HG03354 (cell line): ENCODE results near the gene F2RL2.
"Not testable (repeated sequence)": the region's sequence is repeated elsewhere in the genome, so short reads cannot be mapped to it uniquely, and the experiment has no call there.

Experiments used
- ATAC-seq: cut with Tn5 transposase; IDR thresholded peaks from one replicate; pipeline ENCODE4 v1.9.1; 2021; ENCODE audit warnings: mild to moderate bottlenecking; ENCODE audit not compliant: unreplicated experiment, poor library complexity, severe bottlenecking

The F2RL2 gene

DNA sequence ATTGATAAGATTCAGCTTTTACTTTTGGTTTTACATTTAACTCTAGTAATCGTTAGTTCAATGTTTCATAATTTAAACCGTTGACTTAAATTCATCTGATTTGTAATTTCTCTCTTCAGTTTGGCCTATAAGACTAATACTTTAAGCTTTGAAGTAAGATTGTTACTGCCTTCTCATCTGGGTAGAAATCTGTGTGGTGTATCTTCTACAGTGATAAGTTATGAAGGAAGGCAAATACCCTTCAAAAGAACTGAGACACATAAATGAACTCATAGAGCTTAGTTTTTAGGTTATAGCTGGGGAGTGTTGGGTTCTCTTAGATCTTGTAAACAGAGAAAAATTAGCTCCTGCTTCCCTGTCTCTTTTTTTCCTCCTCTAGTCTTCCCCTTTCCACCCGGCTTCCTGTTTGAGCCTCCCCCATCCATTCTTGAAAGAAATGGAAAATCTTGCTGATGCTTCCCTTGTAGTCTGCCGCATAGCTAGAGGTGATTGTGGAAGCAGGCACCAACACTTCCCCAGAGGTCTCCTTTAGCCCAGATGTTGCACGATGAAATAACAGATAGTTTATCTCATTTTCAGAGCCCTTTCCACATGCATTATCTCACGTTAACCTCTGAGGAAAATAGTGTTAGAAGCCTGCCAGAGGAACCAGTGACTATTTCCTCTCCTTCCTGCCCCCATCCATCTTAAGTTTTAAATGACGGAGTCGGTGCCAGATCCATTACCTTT lies 2.0 kb upstream of the F2RL2 start:
- no peak for ATAC-seq

DNA sequence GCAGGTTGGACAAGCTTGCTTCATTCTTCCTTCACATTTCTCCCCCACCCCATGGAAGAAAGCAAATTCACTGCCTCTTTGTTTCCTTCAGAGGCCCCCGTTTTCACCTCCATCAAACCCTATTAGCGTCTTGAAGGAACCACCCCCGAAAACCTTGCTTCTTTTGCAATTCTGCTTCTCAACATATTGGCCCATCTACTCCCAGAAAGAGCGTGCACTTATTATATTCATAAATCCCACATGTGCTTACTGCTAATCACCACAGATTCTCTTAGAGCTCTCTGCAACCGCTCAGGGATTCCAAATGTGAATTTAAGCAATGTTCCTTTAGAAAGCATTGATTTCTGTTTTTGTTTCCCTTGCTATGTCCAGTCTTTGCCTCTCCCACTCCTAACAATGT lies 1.1 kb downstream of the F2RL2 start:
- no peak for ATAC-seq

DNA sequence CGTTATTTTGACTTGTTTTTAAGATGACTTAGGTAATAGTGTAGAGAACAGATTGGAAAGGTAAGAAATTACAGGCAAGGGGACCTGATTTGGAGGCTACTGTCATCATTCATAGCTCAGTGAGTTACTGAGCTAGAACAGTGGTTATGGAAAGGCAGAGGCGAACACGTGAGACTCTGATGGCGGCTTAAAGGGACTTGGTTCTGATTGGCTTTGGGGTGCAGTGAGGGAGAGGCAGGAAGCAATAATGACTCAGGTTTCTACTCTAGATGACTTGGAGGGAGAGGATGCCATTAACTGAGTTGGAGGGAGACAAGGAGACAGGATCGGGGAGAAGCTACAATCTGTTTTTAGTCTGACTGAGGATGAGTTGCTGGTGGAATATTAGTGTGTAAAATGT lies 3.0 kb downstream of the F2RL2 start:
- ATAC-seq = no peak

DNA sequence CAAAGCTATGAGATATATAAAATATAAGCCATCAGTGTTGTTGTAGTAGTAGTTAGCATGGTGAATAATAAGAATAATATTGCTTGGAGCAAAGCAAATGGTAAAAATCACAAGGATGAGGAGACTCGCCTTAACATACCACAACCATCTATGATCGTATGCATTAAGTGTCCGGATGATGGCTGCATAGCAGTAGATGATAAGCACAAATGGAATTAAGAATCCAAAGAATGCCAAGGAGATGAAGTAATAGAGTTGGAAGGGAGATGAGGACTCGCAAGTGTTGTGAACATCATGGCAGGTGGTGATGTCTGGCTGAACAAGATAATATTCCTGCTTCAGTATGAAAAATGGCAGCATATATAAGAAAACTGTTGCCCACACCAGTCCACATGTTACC lies 5.5 kb downstream of the F2RL2 start:
- no peak for ATAC-seq

DNA sequence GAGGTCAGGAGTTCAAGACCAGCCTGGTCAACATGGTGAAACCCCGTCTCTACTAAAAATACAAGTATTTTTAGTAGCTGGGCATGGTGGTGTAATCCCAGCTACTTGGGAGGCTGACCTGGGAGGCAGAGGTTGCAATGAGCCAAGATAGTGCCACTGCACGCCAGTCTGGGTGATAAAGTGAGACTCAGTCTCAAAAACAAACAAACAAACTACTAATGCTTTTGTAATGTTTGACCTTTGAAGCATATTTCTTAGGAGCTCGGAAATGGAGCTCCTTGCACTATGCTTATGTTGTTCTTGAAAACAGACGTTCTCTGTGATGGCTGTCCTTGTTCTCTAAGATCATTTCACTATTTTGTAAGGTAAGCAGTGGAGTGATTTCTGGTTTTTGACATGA lies 6.0 kb downstream of the F2RL2 start:
- ATAC-seq = no peak

DNA sequence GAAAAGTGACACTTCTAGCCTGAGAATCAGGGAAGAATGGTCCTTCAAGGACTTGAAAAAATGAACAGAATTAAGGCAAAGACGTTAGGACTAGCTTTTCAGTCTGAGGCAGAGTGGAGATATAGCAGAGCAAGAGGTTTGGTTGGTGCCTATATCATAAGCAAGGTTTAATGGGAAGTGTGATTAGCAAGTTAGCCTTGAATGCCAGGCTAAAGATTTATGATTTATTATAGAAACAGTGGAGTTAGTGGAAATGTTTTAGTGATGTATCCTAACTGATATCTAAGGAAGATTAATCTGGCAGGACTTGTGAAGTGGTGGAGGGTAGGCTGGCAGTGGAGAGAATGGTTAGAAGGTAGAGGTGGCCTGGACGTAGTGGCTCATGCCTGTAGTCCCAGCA lies 7.0 kb downstream of the F2RL2 start:
- no peak for ATAC-seq

DNA sequence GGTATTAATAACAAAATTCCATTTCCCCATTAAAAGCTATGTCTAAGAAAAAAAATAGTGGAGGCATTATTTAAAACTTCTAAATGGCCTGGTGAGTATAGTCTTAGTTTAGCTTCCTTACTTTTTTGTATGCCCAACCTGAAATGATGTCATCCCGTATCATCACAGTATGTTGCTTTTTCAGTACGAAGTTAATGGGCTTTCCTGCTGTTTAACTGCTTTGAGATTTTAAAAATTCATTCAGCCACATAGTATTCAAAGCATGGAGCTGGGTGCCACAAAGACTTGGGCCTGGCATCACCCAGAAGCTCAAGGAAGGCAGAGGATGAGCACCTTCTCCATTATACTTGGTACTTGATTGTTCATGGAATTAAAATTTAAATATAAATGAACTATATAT lies 7.4 kb downstream of the F2RL2 start:
- ATAC-seq = no peak

DNA sequence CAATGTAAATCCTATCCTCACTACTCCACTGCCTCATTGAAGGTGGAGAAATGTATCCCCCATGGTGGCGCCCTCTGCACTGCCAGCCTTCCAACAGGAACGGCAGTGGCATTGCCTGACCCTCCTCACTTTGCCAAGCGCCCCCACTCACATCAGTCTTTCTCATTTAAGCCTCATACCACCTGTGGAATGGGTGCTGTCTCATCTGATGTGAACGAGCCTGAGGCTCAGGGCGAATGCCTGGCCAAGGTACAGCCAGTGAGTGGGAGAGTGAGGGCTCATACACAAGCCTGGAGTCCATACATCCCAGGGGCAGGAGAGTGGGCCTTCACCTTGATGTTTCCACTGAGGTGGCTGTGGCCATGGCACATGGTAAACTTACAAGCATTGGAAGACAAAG lies 10.3 kb downstream of the F2RL2 start:
- no peak for ATAC-seq

DNA sequence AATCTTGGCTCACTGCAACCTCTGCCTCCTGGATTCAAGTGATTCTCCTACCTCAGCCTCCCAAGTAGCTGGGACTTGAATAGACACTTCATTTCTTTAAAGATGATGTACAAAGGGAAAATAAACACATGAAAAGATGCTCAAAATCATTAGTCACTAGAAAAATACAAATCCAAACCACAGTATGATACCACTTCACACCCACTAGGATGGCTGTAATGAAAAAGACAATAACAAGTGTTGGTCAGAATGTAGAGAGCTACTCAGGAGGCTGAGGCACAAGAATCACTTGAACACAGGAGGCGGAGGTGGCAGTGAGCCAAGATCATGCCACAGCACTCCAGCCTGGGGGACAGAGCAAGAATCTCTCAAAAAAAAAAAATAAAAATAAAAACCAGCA lies 13.0 kb downstream of the F2RL2 start:
- no peak for ATAC-seq

DNA sequence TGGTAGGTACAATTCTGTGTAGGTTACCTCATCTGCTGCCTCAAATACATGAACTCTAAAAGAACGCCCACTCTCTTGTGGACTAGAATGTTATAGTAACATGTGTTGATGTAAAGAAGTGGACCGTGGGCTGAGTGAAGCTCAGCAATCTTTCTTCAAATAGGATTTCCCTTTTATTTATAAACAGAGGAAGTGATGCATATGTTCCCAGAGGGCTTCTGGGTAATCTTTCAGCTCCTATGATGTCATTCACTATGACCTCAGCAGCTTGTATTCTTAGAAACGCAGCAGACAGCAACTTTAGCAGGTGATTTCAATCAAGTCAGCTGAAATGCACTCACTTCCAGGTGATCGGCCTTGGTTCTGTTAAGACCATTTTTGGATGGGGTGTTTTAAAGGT lies 14.4 kb downstream of the F2RL2 start:
- ATAC-seq = no peak

DNA sequence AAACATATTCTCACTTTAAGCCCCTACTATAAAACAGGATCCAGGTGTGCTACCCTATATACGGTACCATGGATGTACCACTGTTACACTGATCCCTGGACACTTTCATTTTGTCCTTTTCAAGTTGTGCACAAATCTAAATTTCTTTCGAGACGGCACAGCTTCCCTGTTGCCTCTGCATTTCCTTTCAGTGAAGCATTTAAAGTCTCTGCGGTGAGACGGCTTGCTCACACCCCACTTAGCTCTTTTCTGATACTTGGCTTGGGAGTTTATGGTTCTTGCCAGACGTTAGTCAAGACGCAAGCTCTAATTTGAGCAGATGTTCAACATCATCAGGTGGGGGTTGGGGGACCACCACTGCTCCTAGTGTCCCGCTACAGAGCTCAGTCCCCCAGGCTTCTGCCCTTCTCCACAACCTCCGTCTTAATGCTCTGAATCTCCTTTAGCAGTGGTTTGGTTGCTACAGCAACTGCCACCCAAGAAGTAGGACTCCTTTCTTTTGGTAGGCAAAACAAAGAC lies 15.8 kb downstream of the F2RL2 start:
- ATAC-seq = no peak

DNA sequence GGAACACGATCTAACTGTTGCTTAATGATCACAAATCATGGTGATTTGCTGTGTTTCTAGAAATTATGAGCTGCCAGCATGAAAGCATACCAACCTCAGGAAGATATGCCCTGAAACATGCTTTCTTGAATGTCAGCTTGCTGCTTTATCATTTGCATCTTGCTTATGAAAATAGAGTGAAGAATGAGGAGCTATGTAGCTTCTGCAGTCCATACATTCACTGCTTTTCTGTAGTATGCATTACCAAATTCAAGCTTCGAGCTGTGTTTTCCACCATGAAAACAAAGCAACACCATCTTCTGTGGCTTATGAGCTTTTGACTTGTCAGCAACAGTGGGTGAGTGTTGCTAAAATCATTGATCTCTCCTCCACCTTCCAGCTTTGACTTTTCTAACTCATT lies 16.5 kb downstream of the F2RL2 start:
- no peak for ATAC-seq

DNA sequence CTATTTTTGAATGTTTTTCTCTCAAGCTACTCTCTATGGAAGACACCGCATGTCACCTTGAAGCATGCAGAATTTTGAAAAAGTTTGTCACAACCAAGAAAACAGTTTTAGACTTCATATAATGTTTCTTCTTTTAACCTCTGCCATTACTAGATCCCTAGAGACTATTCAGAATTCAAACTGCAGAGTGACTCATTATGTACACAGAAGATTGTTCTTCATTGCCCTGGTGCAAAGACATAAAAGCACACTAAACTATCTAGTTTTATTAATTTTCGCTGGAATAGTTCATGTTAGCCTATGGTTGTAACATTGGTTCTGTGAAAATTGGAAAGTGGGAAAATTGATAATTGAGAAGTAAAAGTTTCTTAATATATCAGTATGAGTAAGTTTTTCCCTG lies 18.4 kb downstream of the F2RL2 start:
- ATAC-seq = no peak

DNA sequence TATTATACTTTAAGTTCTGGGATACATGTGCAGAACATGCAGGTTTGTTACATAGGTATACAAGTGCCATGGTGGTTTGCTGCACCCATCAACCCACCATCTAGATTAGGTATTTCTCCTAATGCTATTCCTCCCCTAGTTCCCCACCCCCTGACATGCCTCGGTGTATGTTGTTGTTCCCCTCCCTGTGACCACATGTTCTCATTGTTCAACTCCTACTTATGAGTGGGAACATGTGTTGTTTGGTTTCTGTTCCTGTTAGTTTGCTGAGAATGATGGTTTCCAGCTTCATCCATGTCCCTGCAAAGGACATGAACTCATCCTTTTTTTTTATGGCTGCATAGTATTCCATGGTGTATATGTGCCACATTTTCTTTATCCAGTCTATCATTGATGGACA lies 19.2 kb downstream of the F2RL2 start:
- ATAC-seq = not testable (repeated sequence)

DNA sequence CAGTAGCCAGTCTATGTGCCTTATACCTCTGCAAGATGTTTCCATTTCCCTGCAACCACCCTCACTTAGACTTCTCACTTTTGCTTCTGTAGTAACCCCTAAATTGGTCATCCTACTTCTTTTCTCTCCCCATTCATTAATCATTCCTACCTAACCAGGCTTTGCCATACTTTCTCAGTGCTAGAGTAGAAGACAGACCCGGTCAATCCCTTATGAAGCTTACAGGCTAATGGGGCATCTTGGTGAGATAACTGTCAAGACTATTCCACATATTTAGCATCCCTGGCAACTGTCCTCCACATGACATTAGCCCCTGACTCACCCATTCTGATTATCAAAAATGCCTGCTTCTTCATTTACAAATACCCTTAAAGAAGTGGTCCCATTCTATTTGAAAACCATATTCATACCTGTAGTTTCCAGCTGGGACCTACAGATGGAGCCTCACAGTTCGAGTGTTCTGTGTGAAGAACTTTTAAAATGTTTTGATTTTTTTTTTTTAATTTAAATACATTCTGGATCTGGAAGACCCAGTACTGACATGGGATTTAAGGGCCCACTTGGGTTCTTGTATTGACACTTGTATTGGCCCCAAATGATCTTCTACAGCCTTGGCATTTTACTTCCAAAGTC lies 21.0 kb downstream of the F2RL2 start:
- ATAC-seq = no peak

DNA sequence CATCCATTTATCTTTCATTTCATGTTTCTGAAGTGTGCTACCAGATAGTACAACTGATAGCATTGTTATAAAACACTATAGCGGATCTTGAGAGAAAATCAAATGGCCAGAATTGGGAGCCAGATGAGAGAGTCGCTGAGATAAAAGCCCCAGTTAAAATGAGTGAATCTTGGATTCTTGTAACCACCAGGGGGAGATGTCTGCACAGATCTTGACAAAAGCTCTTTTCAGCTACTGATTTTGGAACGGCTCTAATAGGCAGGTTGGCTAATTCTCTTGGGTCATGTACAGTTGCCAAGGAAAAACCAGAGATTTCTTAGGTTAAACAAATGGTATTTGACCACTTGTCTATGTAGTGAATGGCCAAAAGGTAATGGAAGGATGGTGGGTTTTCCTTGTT lies 21.7 kb downstream of the F2RL2 start:
- ATAC-seq = no peak

DNA sequence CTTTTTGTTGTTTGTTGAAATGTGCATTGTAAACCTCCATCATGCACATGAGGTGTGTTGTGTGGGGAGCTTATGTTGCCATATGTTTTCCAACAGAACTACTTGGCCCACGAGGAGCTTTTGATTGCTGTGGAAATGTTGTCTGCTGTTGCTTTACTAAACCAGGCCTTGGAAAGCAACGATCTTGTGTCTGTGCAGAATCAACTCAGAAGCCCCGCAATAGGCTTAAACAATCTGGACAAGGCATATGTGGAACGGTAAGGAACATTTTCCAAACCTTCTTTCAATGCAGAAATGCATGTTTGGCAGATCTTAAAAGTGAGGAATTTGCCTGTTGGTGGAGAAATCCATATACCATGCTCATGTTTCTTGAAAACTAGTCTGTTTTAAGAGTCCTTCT lies 22.5 kb downstream of the F2RL2 start:
- ATAC-seq = no peak

DNA sequence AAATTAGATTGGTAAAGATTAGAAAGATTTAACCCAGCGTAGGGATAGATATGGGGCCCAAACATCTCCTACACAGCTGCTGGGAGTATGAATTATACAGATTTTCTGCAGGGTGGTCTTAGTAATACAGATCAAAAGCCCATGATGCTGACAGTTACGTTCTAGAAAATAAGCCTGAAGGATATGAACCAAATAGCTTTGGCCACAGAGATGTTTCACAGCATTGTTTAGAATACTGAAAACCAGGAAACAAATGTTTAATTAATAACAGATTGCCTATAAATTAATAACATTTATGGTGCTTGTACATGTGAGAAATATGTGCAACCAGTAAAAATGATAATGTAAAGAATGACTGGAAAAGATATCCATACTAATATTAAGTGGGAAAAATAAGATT lies 24.7 kb downstream of the F2RL2 start:
- ATAC-seq = no peak

DNA sequence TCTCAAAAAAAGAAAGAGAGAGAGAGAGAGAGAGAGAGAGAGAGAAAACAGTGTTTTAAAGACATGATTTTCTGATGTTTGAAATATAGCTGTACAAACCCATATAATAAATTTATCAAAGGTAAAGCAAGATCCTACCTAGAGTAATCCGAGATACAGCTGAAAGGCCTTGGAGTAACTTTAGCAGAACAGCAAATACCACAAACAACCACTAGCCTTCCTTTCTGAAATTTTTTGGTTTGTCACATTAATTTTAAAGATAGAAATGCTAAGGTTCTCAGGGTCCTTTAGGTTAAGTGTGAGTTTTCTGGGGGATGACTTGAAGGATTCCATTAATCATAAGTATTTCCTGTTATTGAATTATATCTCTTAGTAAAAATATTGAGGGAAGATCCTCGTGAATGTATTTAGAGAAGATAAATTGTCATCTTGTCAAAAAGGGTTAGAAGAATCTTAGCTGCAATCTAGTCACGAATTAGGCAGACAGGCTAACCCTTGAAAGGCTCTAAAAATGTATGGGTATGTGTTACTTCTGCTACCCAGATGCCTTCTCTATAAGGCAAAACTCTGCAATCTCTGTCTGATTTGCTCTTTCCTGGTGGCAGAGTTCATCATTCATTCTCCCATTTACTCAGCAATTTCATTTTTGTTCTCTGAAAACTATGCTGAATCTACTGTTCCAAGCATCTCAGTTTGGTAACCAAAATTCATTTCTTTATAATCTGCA lies 27.3 kb downstream of the F2RL2 start:
- no peak for ATAC-seq

DNA sequence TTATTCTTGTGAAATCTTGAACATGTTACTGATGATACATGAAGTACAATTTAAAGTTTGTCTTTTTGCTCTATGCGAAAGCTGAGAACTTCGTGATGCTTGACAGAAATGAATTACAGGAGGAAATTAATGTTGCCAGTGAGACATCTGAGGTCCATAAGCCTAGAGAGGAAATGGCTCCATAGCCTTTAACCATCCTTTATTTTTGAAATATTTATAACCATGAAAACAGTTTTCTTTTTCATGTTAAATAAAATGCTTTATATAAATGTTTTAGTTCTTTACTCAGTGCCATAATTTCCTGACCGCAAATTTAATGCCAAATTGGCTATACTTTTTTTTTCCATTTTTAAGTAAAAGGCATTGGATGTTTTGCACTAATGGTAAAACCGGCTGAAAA lies 29.1 kb downstream of the F2RL2 start:
- ATAC-seq = no peak

DNA sequence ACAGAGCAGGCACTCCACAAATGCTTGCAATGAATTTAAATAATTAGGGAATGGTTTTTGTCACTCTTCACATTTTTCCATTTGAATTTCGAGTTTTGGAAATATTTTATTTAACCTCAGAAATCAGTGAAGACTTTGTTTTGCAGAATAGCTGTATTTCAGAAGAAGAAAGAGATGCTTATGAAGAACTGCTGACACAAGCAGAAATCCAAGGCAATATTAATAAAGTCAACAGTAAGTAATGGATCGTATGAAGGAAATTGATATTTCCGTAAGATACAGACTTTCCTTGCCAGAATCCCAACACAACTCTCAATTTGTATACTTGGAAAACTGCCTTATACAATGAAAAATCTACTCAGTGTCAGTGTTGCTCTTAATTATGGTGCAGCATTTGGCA lies 30.5 kb downstream of the F2RL2 start:
- ATAC-seq = no peak
